IMR-90 (cell line): ENCODE measurements around the gene OPRM1. TPM values are rescaled to one million over a fixed set of nuclear protein-coding genes. Genes with fewer than 3 reads are reported as not detected.

Source experiments
- ATAC-seq: fragments of 200-7000 bp; cut with Tn5 transposase; 2 replicates; pipeline ENCODE4 v1.9.1; 2020; ENCODE audit warnings: low read depth, mild to moderate bottlenecking, moderate library complexity
- BruUV-seq: library from RNA; stranded (reverse); fragments of 400-500 nt; replicated peaks from 2 replicates; lab custom pipeline; 2021; lab: Mats Ljungman, UMichigan
- CTCF ChIA-PET: fragments of 300-600 bp; formaldehyde crosslinking; extraction: SDS; loops from one replicate; lab custom pipeline; 2021; ENCODE audit warnings: antibody characterized with exemption; lab: Yijun Ruan, JAX
- POLR2A ChIA-PET: fragments of 300-600 bp; sonication (Branson Sonifier 250); formaldehyde crosslinking; loops from one replicate; lab custom pipeline; 2022; ENCODE audit warnings: antibody characterized with exemption; ENCODE audit not compliant: unreplicated experiment; lab: Charles Lee
- DNase-seq: peaks from one replicate; pipeline ENCODE4 v3.0.0; 2013
- H2AFZ ChIP-seq: replicated peaks from 2 replicates; pipeline ENCODE3; 2013; ENCODE audit warnings: low read length, mild to moderate bottlenecking; ENCODE audit not compliant: poor library complexity
- H2AK5ac ChIP-seq: 2 replicates; pipeline ENCODE4 v1.6.1; 2013; ENCODE audit warnings: low read depth, low read length, inconsistent platforms
- H2AK9ac ChIP-seq: replicated peaks from 2 replicates; pipeline ENCODE3; 2013; ENCODE audit warnings: mild to moderate bottlenecking, low read depth, low read length, moderate library complexity; ENCODE audit not compliant: poor library complexity
- H2BK120ac ChIP-seq: 2 replicates; pipeline ENCODE4 v1.6.1; 2013; ENCODE audit warnings: low read depth, low read length, inconsistent platforms
- H2BK15ac ChIP-seq: 3 replicates; pipeline ENCODE4 v1.6.1; 2013; ENCODE audit warnings: low read depth, low read length, inconsistent platforms
- H2BK20ac ChIP-seq: 2 replicates; pipeline ENCODE4 v1.6.1; 2013; ENCODE audit warnings: low read depth, mild to moderate bottlenecking, inconsistent platforms, low read length, moderate library complexity
- H2BK5ac ChIP-seq: 2 replicates; pipeline ENCODE4 v1.6.1; 2013; ENCODE audit warnings: mild to moderate bottlenecking, low read depth, low read length, inconsistent platforms; ENCODE audit not compliant: poor library complexity, severe bottlenecking
- H3K14ac ChIP-seq: replicated peaks from 2 replicates; pipeline ENCODE4 v1.6.1; 2013; ENCODE audit warnings: low read depth, low read length, inconsistent platforms
- H3K18ac ChIP-seq: 2 replicates; pipeline ENCODE4 v1.6.1; 2013; ENCODE audit warnings: low read depth, low read length, control low read depth
- H3K23ac ChIP-seq: 2 replicates; pipeline ENCODE4 v1.6.1; 2013; ENCODE audit warnings: low read depth, low read length, inconsistent platforms
- H3K27ac ChIP-seq: 2 replicates; pipeline ENCODE4 v1.5.1; 2013; ENCODE audit warnings: mild to moderate bottlenecking, control low read depth, low read length; ENCODE audit not compliant: insufficient read depth
- H3K27me3 ChIP-seq: 2 replicates; pipeline ENCODE4 v1.6.1; 2013; ENCODE audit warnings: low read length; ENCODE audit not compliant: control insufficient read depth, insufficient read depth
- H3K36me3 ChIP-seq: 2 replicates; pipeline ENCODE4 v1.6.1; 2013; ENCODE audit warnings: low read length, mixed read lengths; ENCODE audit not compliant: control insufficient read depth, insufficient read depth
- H3K4ac ChIP-seq: 2 replicates; pipeline ENCODE4 v1.6.1; 2013; ENCODE audit warnings: low read depth, low read length, inconsistent platforms
- H3K4me1 ChIP-seq: 2 replicates; pipeline ENCODE4 v1.6.1; 2013; ENCODE audit warnings: low read length, mixed read lengths; ENCODE audit not compliant: control insufficient read depth, insufficient read depth
- H3K4me2 ChIP-seq: 2 replicates; pipeline ENCODE4 v1.6.1; 2013; ENCODE audit warnings: low read depth, mild to moderate bottlenecking, control low read depth, low read length, moderate library complexity
- H3K4me3 ChIP-seq: 2 replicates; pipeline ENCODE4 v1.5.1; 2013; ENCODE audit warnings: low read depth, mild to moderate bottlenecking, control low read depth, low read length, moderate library complexity; ENCODE audit not compliant: insufficient read depth
- H3K56ac ChIP-seq: 2 replicates; pipeline ENCODE4 v1.6.1; 2013; ENCODE audit warnings: low read length, inconsistent platforms; ENCODE audit not compliant: insufficient read depth; ENCODE audit errors: extremely low read depth
- H3K79me1 ChIP-seq, 2 experiments: 2 replicates each; pipeline ENCODE4 v1.6.1; 2013; ENCODE audit warnings: low read length in 2 of 2, inconsistent platforms in 1 of 2, low read depth in 1 of 2
- H3K9ac ChIP-seq: 2 replicates; pipeline ENCODE4 v1.6.1; 2013; ENCODE audit warnings: low read depth, low read length, control low read depth
- H3K9me1 ChIP-seq: 2 replicates; pipeline ENCODE4 v1.6.1; 2013; ENCODE audit warnings: low read length, inconsistent platforms; ENCODE audit not compliant: insufficient read depth
- H3K9me3 ChIP-seq: 2 replicates; pipeline ENCODE4 v1.6.1; 2013; ENCODE audit warnings: low read length; ENCODE audit not compliant: control insufficient read depth, insufficient read depth
- H4K20me1 ChIP-seq: 2 replicates; pipeline ENCODE4 v1.6.1; 2013; ENCODE audit warnings: low read length, inconsistent platforms; ENCODE audit not compliant: insufficient read depth
- H4K5ac ChIP-seq: 2 replicates; pipeline ENCODE4 v1.6.1; 2013; ENCODE audit warnings: mild to moderate bottlenecking, low read depth, low read length, control low read depth
- H4K8ac ChIP-seq, 2 experiments: 2 replicates each; pipeline ENCODE4 v1.6.1; 2013; ENCODE audit warnings: low read depth in 2 of 2, low read length in 2 of 2, control low read depth in 1 of 2, inconsistent platforms in 1 of 2
- H4K91ac ChIP-seq: 2 replicates; pipeline ENCODE4 v1.6.1; 2013; ENCODE audit warnings: low read depth, low read length, inconsistent platforms; ENCODE audit not compliant: insufficient read depth
- BHLHE40 ChIP-seq: fragments of 150-350 bp; IDR thresholded peaks from 2 replicates; pipeline ENCODE4 v1.6.1; 2016; ENCODE audit warnings: mild to moderate bottlenecking, low read depth, low read length
- MAFK ChIP-seq: IDR thresholded peaks from 2 replicates; pipeline ENCODE4 v1.6.1; 2012; ENCODE audit warnings: low read depth, low read length, improper control_type of control experiment
- NFE2L2 ChIP-seq: fragments of 150-350 bp; IDR thresholded peaks from 2 replicates; pipeline ENCODE4 v1.6.1; 2016; ENCODE audit warnings: low read depth, mild to moderate bottlenecking, low read length
- WGBS, 2 experiments: methylation state at CpG; one replicate each; pipeline versions ENCODE4 v1.1.5 to v1.1.7; 2013; ENCODE audit warnings: missing lambda C conversion rate in 2 of 2; ENCODE audit not compliant: insufficient read length in 1 of 2; ENCODE audit errors: extremely low coverage in 2 of 2; 5-methylcytosine and 5-hydroxymethylcytosine counted together
- dilution Hi-C: fragments of 300-500 bp; cut with HindIII; formaldehyde crosslinking; loops from one replicate; pipeline ENCODE4 v1.14.3; 2018; ENCODE audit warnings: low sequenced_read_pairs; ENCODE audit not compliant: unreplicated experiment
- in situ Hi-C: fragments of 300-500 bp; cut with MboI; formaldehyde crosslinking; loops from 3 replicates; pipeline ENCODE4 v1.14.3; 2019; ENCODE audit warnings: low sequenced_read_pairs, inconsistent platforms, mixed read lengths
- intact Hi-C: fragments of 100-400 bp; cut with micrococcal nuclease; formaldehyde crosslinking; loops from 2 replicates; pipeline ENCODE4 v1.10.0; 2022
- polyA plus RNA-seq, 3 experiments: library from polyadenylated mRNA; depleted of rRNA; stranded (reverse); fragments of >200 nt; gene quantifications; 2 replicates each; pipeline ENCODE4 v1.2.3, GENCODE V29; 2012; ENCODE audit warnings: low replicate concordance in 1 of 3
- total RNA-seq: library from RNA; depleted of rRNA; stranded (reverse); fragments of >200 nt; gene quantifications from 2 replicates; pipeline ENCODE4 v1.2.3, GENCODE V29; 2012

Gene OPRM1
- total and polyA plus RNA-seq, 2 of the 4 experiments (the other 2 are of a cell fraction): not detected

GRCh38 chr6:154196333-154196885, 157.4 kb downstream of the OPRM1 start:
- BruUV-seq: no TSS peak
- Histone ChIP-seq H3K9me1 (no peaks in the 10 kb centered on the region), H3K36me3 (no peaks in the 10 kb centered on the region), H3K9me3 (no peaks in the 10 kb centered on the region), H2AK5ac (no peak overlapping the region), H4K91ac (no peak overlapping the region), H2BK15ac (no peak overlapping the region), H2BK20ac (no peak overlapping the region), H2AK9ac (no peak overlapping the region), H3K27me3 (no peaks in the 10 kb centered on the region), H3K27ac (no peak overlapping the region), H3K4me2 (no peak overlapping the region), H3K18ac (no peak overlapping the region), H4K8ac (no peak overlapping the region), H3K4me3 (no peak overlapping the region), H3K4me1 (no peaks in the 10 kb centered on the region), H2BK5ac (no peak overlapping the region), H3K4ac (no peak overlapping the region), H3K79me1 (no peaks in the 10 kb centered on the region), H3K56ac (no peak overlapping the region), H3K9ac (no peak overlapping the region), H3K23ac (no peak overlapping the region), H3K14ac (no peak overlapping the region), H4K20me1 (no peaks in the 10 kb centered on the region), H2AFZ (no peak overlapping the region), H2BK120ac (no peak overlapping the region), H4K5ac (no peak overlapping the region)
- intact Hi-C loops (no loop called here), in situ Hi-C loops (no loop called here), dilution Hi-C loops (no loop called here)
- TF ChIP-seq NFE2L2 (no peak), BHLHE40 (no peak), MAFK (peak; percentile 68)
- no peak for ATAC-seq
- DNase-seq: no peak
- WGBS, 2 experiments: no CpG with 5 or more reads among the region's 1 CpG
- POLR2A ChIA-PET: no interaction called here
- CTCF ChIA-PET: interaction anchor here (0.6 to 2.1 kb wide), 2 partner anchors 27 to 1217 kb away, joined by 3 to 6 read pairs; no protein-coding TSS in a partner anchor
